Neural cell (in vitro differentiated cells): Measurements from ENCODE around the gene CYB561D1. TPM values are rescaled to one million over a fixed set of nuclear protein-coding genes. Genes with fewer than 3 reads are reported as not detected.

Source experiments
- H2AFZ ChIP-seq: fragments of 200-600, 300-800 bp; sonication (generic), shearing (Covaris generic); 2 replicates; pipeline ENCODE4 v1.6.0; 2014; ENCODE audit warnings: low read depth, mild to moderate bottlenecking, antibody characterized with exemption, low read length, moderate library complexity
- H3F3A ChIP-seq: fragments of 200-600 bp; shearing (Covaris generic); 2 replicates; pipeline ENCODE4 v1.6.1; 2016; ENCODE audit warnings: mild to moderate bottlenecking, moderate library complexity, mixed read lengths, antibody characterized with exemption, low read length; ENCODE audit not compliant: insufficient read depth, poor library complexity, severe bottlenecking
- H3K27ac ChIP-seq: fragments of 200-600, 300-800 bp; sonication (generic), shearing (Covaris generic); 2 replicates; pipeline ENCODE4 v1.5.1; 2014; ENCODE audit warnings: mild to moderate bottlenecking, low read length, moderate library complexity
- H3K27me3 ChIP-seq: fragments of 300-800, 200-600 bp; sonication (generic), shearing (Covaris generic); 2 replicates; pipeline ENCODE4 v1.6.0; 2014; ENCODE audit warnings: mild to moderate bottlenecking, low read depth, low read length, moderate library complexity; ENCODE audit not compliant: insufficient read depth
- H3K36me3 ChIP-seq: fragments of 300-800, 200-600 bp; sonication (generic), shearing (Covaris generic); 2 replicates; pipeline ENCODE4 v1.5.1; 2014; ENCODE audit warnings: mild to moderate bottlenecking, antibody characterized with exemption, low read length, moderate library complexity; ENCODE audit not compliant: insufficient read depth
- H3K4me2 ChIP-seq: fragments of 300-800, 200-600 bp; sonication (generic), shearing (Covaris generic); 2 replicates; pipeline ENCODE4 v1.6.0; 2014; ENCODE audit warnings: mild to moderate bottlenecking, low read length
- H3K4me3 ChIP-seq: fragments of 300-800, 200-600 bp; sonication (generic), shearing (Covaris generic); 2 replicates; pipeline ENCODE4 v1.5.1; 2014; ENCODE audit warnings: mild to moderate bottlenecking, low read length, moderate library complexity
- H3K79me2 ChIP-seq: fragments of 200-600 bp; shearing (Covaris generic); replicated peaks from 2 replicates; pipeline ENCODE4 v1.6.0; 2014; ENCODE audit warnings: mild to moderate bottlenecking, low read length, moderate library complexity; ENCODE audit not compliant: insufficient read depth
- H3K9ac ChIP-seq: fragments of 300-800, 200-600 bp; sonication (generic), shearing (Covaris generic); 2 replicates; pipeline ENCODE4 v1.6.1; 2016; ENCODE audit warnings: mild to moderate bottlenecking, low read length, mixed read lengths
- H3K9me2 ChIP-seq: fragments of 200-600 bp; shearing (Covaris generic); 2 replicates; pipeline ENCODE4 v1.6.1; 2016; ENCODE audit warnings: mild to moderate bottlenecking, low read length, mixed read lengths; ENCODE audit not compliant: insufficient read depth
- H3K9me3 ChIP-seq: fragments of 200-600, 300-800 bp; sonication (generic), shearing (Covaris generic); 2 replicates; pipeline ENCODE4 v1.6.1; 2016; ENCODE audit warnings: mild to moderate bottlenecking, mixed run types, low read length, moderate library complexity, mixed read lengths
- H4K20me1 ChIP-seq: fragments of 200-600 bp; shearing (Covaris generic); 2 replicates; pipeline ENCODE4 v1.6.1; 2016; ENCODE audit warnings: mild to moderate bottlenecking, mixed run types; ENCODE audit not compliant: insufficient read depth
- CTCF ChIP-seq: fragments of 450-650 bp; IDR thresholded peaks from 2 replicates; pipeline ENCODE4 v1.5.1; 2014; ENCODE audit warnings: antibody characterized with exemption, mild to moderate bottlenecking, moderate library complexity; ENCODE audit not compliant: poor library complexity, severe bottlenecking
- EP300 ChIP-seq: fragments of 450-650 bp; conservative IDR thresholded peaks from 2 replicates; pipeline ENCODE4 v1.6.1; 2014; ENCODE audit warnings: antibody characterized with exemption, mild to moderate bottlenecking, moderate library complexity; ENCODE audit not compliant: poor library complexity, severe bottlenecking
- EZH2 ChIP-seq: fragments of 200-600, 300-800 bp; shearing (Covaris generic), sonication (generic); IDR thresholded peaks from 2 replicates; pipeline ENCODE4 v1.6.1; 2014; ENCODE audit warnings: antibody characterized with exemption, low read length, borderline replicate concordance, mild to moderate bottlenecking; ENCODE audit not compliant: insufficient read depth, poor library complexity, severe bottlenecking
- POLR2AphosphoS5 ChIP-seq: IDR thresholded peaks from 2 replicates; pipeline ENCODE4 v1.6.1; 2012
- RAD21 ChIP-seq: fragments of 450-650 bp; conservative IDR thresholded peaks from 2 replicates; pipeline ENCODE4 v1.6.1; 2014; ENCODE audit warnings: antibody characterized with exemption, mild to moderate bottlenecking, moderate library complexity
- REST ChIP-seq: IDR thresholded peaks from 2 replicates; pipeline ENCODE4 v1.6.1; 2012; ENCODE audit warnings: borderline replicate concordance
- SMC3 ChIP-seq: fragments of 450-650 bp; conservative IDR thresholded peaks from 2 replicates; pipeline ENCODE4 v1.6.1; 2014; ENCODE audit warnings: antibody characterized with exemption, mild to moderate bottlenecking, moderate library complexity; ENCODE audit not compliant: poor library complexity
- polyA plus RNA-seq: library from polyadenylated mRNA; depleted of rRNA; stranded (reverse); fragments of >200 nt; gene quantifications from 2 replicates; pipeline ENCODE4 v1.2.3, GENCODE V29; 2014

The CYB561D1 gene
- polyA plus RNA-seq, 1 donor from 2014 or later: 7.2 TPM

DNA sequence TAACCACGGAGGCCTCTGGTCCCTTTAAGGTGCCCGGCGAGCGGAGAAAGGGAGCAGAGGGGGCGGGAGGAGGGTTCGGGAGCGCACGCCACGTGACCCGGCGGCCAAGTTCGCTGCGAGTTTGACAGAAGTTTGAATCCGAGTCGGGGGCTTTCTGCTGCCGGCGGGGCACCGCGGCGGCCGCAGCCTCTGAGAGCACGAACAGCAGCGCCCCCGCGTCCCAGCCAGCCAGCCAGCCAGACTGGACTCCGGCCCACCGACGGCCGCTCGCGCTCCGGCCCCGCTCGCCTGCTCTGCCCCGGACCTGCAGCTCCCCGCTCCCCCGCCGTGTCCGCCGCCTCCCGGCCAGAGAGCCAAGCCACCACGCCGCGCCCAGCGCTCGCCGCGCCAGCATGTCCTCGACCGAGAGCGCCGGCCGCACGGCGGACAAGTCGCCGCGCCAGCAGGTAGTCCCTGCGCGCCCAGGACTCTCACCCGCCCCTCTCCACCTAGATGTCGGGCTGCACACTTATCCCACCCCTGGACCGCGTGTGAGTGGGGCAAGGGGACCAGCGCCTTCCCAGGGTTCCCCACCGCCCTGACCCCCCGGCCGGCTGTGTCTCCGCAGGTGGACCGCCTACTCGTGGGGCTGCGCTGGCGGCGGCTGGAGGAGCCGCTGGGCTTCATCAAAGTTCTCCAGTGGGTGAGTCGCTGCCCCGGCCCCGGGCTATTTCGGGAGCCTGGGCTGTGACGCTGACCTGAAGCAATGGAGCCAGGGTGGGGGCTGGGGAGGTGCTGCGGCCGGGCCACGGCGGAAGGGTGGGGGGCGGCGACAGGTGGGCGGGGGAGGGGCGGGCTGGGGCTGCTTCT lies 27.2 kb upstream of the CYB561D1 start, which contains the start of gene SYPL2:
SYPL2 (plus strand) TSS at position 95 of the 849 bp plus-strand sequence; CDS start at position 393, 298 bp downstream.
- Histone ChIP-seq H2AFZ (no peak within 1 kb of the TSS), H3K27me3 (peaks cover 84% of the 10 kb centered on the region), H3K36me3 (no peaks in the 10 kb centered on the region), H3K9me2 (no peaks in the 10 kb centered on the region), H3K4me3 (peak within 1 kb of the TSS; percentile 55), H3K9ac (no peak within 1 kb of the TSS), H3K79me2 (no peaks in the 10 kb centered on the region), H3K4me2 (no peak within 1 kb of the TSS), H3K9me3 (no peaks in the 10 kb centered on the region), H3K27ac (no peak within 1 kb of the TSS), H4K20me1 (no peaks in the 10 kb centered on the region), H3F3A (no peaks in the 10 kb centered on the region)
- TF ChIP-seq CTCF (no peak), SMC3 (no peak), RAD21 (no peak), EZH2 (peak; percentile 53)

DNA sequence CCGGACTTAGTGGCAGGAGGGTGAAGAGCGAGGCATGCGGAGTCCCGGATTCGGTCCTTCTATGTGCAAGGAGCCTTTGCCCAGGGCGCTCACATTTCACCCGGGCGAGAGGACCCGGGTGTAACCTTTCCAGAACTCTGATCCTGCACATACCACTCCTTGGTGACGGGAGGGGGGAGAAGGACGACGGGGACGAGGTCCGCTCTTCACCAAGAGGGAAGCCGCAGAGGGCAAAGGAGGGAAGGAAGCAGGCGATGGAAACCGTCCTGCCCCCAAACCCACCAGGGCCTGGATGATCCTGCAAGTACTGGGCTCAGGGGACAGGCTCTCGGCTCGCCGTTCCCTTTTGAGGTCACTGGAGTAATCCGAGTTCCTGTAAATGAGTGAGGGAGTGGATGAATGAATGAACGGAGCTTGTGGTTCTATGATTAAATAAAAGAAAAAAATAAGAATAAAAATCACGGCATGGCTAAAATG lies 26.6 kb upstream of the CYB561D1 start:
- no peak overlapping the region for H3K4me3 ChIP-seq
- no peak overlapping the region for H3K4me2 ChIP-seq

DNA sequence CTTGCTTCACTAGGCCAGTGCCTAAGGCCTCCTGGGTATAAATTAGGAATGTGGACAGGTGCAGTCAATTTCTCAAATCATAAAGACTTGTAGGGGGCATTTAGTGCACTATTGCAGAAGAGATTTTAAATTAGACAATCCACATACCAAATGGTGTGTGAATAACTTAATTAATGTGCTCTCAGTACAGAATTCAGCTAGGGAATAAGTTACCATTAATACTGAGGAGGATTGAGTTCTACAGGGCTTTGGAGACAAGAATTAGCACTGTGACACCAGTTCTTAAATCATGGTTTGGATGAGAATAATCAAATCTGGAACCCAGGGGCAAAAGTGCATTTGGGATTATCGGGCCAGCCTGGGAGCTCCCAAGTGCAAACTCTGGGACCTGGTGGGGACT lies 25.8 kb upstream of the CYB561D1 start:
- Histone ChIP-seq H3F3A (no peaks in the 10 kb centered on the region), H3K36me3 (no peaks in the 10 kb centered on the region), H3K27ac (no peak overlapping the region), H4K20me1 (no peaks in the 10 kb centered on the region), H3K9me3 (no peaks in the 10 kb centered on the region), H3K4me3 (no peak overlapping the region), H3K9ac (no peak overlapping the region), H3K9me2 (no peaks in the 10 kb centered on the region), H3K4me2 (no peak overlapping the region), H3K27me3 (peaks cover 76% of the 10 kb centered on the region), H3K79me2 (no peaks in the 10 kb centered on the region), H2AFZ (no peak overlapping the region)
- no peak for TF ChIP-seq SMC3
- no peak for TF ChIP-seq REST

More for the DNA sequence above, 26.6 kb upstream of the CYB561D1 start:
- TF ChIP-seq POLR2AphosphoS5 (no peak), EP300 (no peak)
- H3K9ac ChIP-seq: no peak overlapping the region
- H3K36me3 ChIP-seq: no peaks in the 10 kb centered on the region
- H2AFZ ChIP-seq: no peak overlapping the region
- no peaks in the 10 kb centered on the region for H3K79me2 ChIP-seq
- H3K27ac ChIP-seq: no peak overlapping the region
- H3F3A ChIP-seq: no peaks in the 10 kb centered on the region
- no peaks in the 10 kb centered on the region for H3K9me2 ChIP-seq
- H4K20me1 ChIP-seq: no peaks in the 10 kb centered on the region
- peaks cover 84% of the 10 kb centered on the region for H3K27me3 ChIP-seq
- no peaks in the 10 kb centered on the region for H3K9me3 ChIP-seq
